Fibroblast of skin of right quadriceps (primary cell): Measurements from ENCODE around the gene MT1M.
A peak's percentile ranks its signal among the peaks of the same experiment; 100 is the strongest.
"Not testable (repeated sequence)": the region's sequence is repeated elsewhere in the genome, so short reads cannot be mapped to it uniquely, and the experiment has no call there.

Experiments
- DNase-seq: peaks from one replicate; pipeline ENCODE4 v3.0.0-alpha.2; 2013

Gene MT1M

GRCh38 chr16:56609463-56609921 lies 23.0 kb upstream of the MT1M start:
- DNase-seq, result peak; percentile 77

- peak; percentile 66 for DNase-seq
Measured at GRCh38 chr16:56610017-56610608, 22.3 kb upstream of the MT1M start.

GRCh38 chr16:56610609-56611111 lies 21.8 kb upstream of the MT1M start:
- peak; percentile 28 for DNase-seq

- DNase-seq, result no peak
Measured at GRCh38 chr16:56611281-56611833, 21.1 kb upstream of the MT1M start.

GRCh38 chr16:56613706-56614105 lies 18.8 kb upstream of the MT1M start:
- DNase-seq, result no peak

- DNase-seq, result peak; percentile 78
Measured at GRCh38 chr16:56614549-56614991, 17.9 kb upstream of the MT1M start.

GRCh38 chr16:56615353-56615752 lies 17.1 kb upstream of the MT1M start:
- DNase-seq, result peak; percentile 48

GRCh38 chr16:56616608-56617211 lies 15.7 kb upstream of the MT1M start:
- DNase-seq, result no peak

GRCh38 chr16:56617212-56618085 lies 15.0 kb upstream of the MT1M start:
- peak; percentile 51 for DNase-seq

GRCh38 chr16:56618138-56618537 lies 14.3 kb upstream of the MT1M start:
- DNase-seq, result no peak

GRCh38 chr16:56620339-56620897 lies 12.0 kb upstream of the MT1M start:
- no peak for DNase-seq

GRCh38 chr16:56621665-56622445 lies 10.6 kb upstream of the MT1M start:
- DNase-seq, result not testable (repeated sequence)

- not testable (repeated sequence) for DNase-seq
Measured at GRCh38 chr16:56623184-56623583, 9.3 kb upstream of the MT1M start.

GRCh38 chr16:56623637-56624036 lies 8.8 kb upstream of the MT1M start:
- no peak for DNase-seq

- DNase-seq, result peak; percentile 84
Measured at GRCh38 chr16:56625140-56625942, 7.1 kb upstream of the MT1M start, which contains the start of gene MT1E. Gene MT1E, plus strand, starts transcription at chr16:56625781. Its CDS starts 71 bp downstream, at chr16:56625852.

GRCh38 chr16:56625943-56626654 lies 6.4 kb upstream of the MT1M start:
- DNase-seq, result peak; percentile 60

GRCh38 chr16:56626685-56627084 lies 5.8 kb upstream of the MT1M start:
- no peak for DNase-seq

- no peak for DNase-seq
Measured at GRCh38 chr16:56628486-56629350, 3.7 kb upstream of the MT1M start.

GRCh38 chr16:56629531-56629930 lies 2.9 kb upstream of the MT1M start:
- DNase-seq, result no peak
